Hypothalamus (tissue), 51 donors: Measurements from ENCODE around the gene TET3.

Experiments
- DNase-seq, 51 donors: peaks; one replicate each; lab custom pipeline; 2025; lab: John Stamatoyannopoulos, UW

The TET3 gene

GRCh38 chr2:74026687-74027241 is 42.1 kb downstream of the TET3 start:
- DNase-seq, result no peak

- DNase-seq, result no peak
Observed at GRCh38 chr2:74027496-74027895, 42.8 kb downstream of the TET3 start.

GRCh38 chr2:74028290-74028689 is 43.6 kb downstream of the TET3 start:
- DNase-seq, result no peak

- DNase-seq, result no peak
Observed at GRCh38 chr2:74028741-74029140, 44.0 kb downstream of the TET3 start.

- no peak for DNase-seq
Observed at GRCh38 chr2:74029714-74030397, 45.1 kb downstream of the TET3 start.

- DNase-seq, result no peak
Observed at GRCh38 chr2:74031221-74031620, 46.5 kb downstream of the TET3 start.

- DNase-seq, result no peak
Observed at GRCh38 chr2:74031959-74032287, 47.2 kb downstream of the TET3 start.

- no peak for DNase-seq
Observed at GRCh38 chr2:74033375-74033774, 48.7 kb downstream of the TET3 start.
